B cell (primary cell): ENCODE results near the gene PTPRT. TPM values are rescaled to one million over a fixed set of nuclear protein-coding genes. Genes with fewer than 3 reads are reported as not detected.

Experiments used
- ATAC-seq: fragments of 200-7000 bp; cut with Tn5 transposase; one replicate; pipeline ENCODE4 v1.10.0; 2021; ENCODE audit warnings: low read depth, mild to moderate bottlenecking, moderate number of reproducible peaks, moderate library complexity
- CTCF ChIA-PET: fragments of 350-600 bp; sonication (Branson Sonifier 250); formaldehyde crosslinking; loops from one replicate; lab custom pipeline; 2021; ENCODE audit warnings: antibody characterized with exemption, inconsistent platforms; lab: Charles Lee
- POLR2A ChIA-PET: fragments of 350-600 bp; sonication (Branson Sonifier 250); formaldehyde crosslinking; loops from one replicate; lab custom pipeline; 2021; ENCODE audit warnings: antibody characterized with exemption; lab: Charles Lee
- DNase-seq: peaks from one replicate; pipeline ENCODE4 v3.0.0; 2013
- H2AFZ ChIP-seq: 2 replicates; pipeline ENCODE4 v1.6.1; 2012; ENCODE audit warnings: mild to moderate bottlenecking, low read depth, low read length; ENCODE audit not compliant: insufficient read depth, poor library complexity, severe bottlenecking
- H3K27ac ChIP-seq, 2 donors: 1 replicate in 1 of 2; 2 replicates in 1 of 2; pipeline ENCODE4 v1.5.1; 2012 to 2013; ENCODE audit warnings: low read length in 2 of 2, mild to moderate bottlenecking in 2 of 2, moderate library complexity in 1 of 2
- H3K27me3 ChIP-seq, 4 experiments: fragments of 200-600 bp in 1 of 4; sonication (generic) in 1 of 4; replicated peaks in 1 of 4; 1 replicate in 2 of 4; 2 replicates in 2 of 4; pipeline versions ENCODE4 v1.6.1 to v1.7.0; 2013 to 2016; ENCODE audit warnings: low read length in 3 of 4, mild to moderate bottlenecking in 2 of 4, mixed read lengths in 1 of 4, moderate library complexity in 1 of 4; ENCODE audit not compliant: insufficient read depth in 4 of 4, control insufficient read depth in 3 of 4; ENCODE audit errors: control extremely low read depth in 1 of 4
- H3K36me3 ChIP-seq, 2 experiments: replicated peaks in 1 of 2; 1 replicate in 1 of 2; 2 replicates in 1 of 2; pipeline versions ENCODE4 v1.6.1 to v1.7.1; 2013; ENCODE audit warnings: low read length in 1 of 2; ENCODE audit not compliant: insufficient read depth in 2 of 2, control insufficient read depth in 1 of 2; ENCODE audit errors: control extremely low read depth in 1 of 2, extremely low read depth in 1 of 2
- H3K4me1 ChIP-seq, 2 donors: fragments of 200-600 bp in 1 of 2; sonication (generic) in 1 of 2; 1 replicate in 1 of 2; 2 replicates in 1 of 2; pipeline versions ENCODE4 v1.5.1 to v1.6.1; 2013 to 2017; ENCODE audit warnings: low read length in 2 of 2; ENCODE audit not compliant: control insufficient read depth in 2 of 2, insufficient read depth in 2 of 2
- H3K4me2 ChIP-seq: replicated peaks from 2 replicates; pipeline ENCODE3; 2012; ENCODE audit warnings: mild to moderate bottlenecking, low read depth, low read length; ENCODE audit not compliant: poor library complexity, severe bottlenecking
- H3K4me3 ChIP-seq, 5 experiments: fragments of 200-600 bp in 1 of 5; sonication (generic) in 1 of 5; 1 replicate in 3 of 5; 2 replicates in 2 of 5; pipeline versions ENCODE4 v1.5.1 to v1.7.0; 2011 to 2016; ENCODE audit warnings: low read length in 4 of 5, mild to moderate bottlenecking in 4 of 5, low read depth in 2 of 5, control low read depth in 1 of 5, moderate library complexity in 1 of 5; ENCODE audit not compliant: insufficient read depth in 1 of 5; ENCODE audit errors: control extremely low read depth in 1 of 5, extremely low read depth in 1 of 5
- H3K79me2 ChIP-seq: fragments of 200-600 bp; sonication (generic); one replicate; pipeline ENCODE4 v1.6.0; 2016; ENCODE audit warnings: low read length; ENCODE audit not compliant: control insufficient read depth, insufficient read depth
- H3K9ac ChIP-seq: fragments of 200-600 bp; sonication (generic); 2 replicates; pipeline ENCODE4 v1.6.1; 2017; ENCODE audit warnings: mild to moderate bottlenecking, low read length, moderate library complexity
- H3K9me3 ChIP-seq, 3 donors: one replicate each; pipeline versions ENCODE4 v1.6.1 to v1.7.1; 2013; ENCODE audit warnings: low read length in 2 of 3; ENCODE audit not compliant: control insufficient read depth in 2 of 3, insufficient read depth in 1 of 3; ENCODE audit errors: control extremely low read depth in 1 of 3
- H4K20me1 ChIP-seq: 2 replicates; pipeline ENCODE4 v1.6.0; 2012; ENCODE audit warnings: mild to moderate bottlenecking, low read length; ENCODE audit not compliant: insufficient read depth, control insufficient read depth, poor library complexity, severe bottlenecking
- H3K27ac Mint-ChIP-seq: one replicate; pipeline ENCODE4 v1.8.0; 2021; ENCODE audit warnings: mixed read lengths
- H3K27me3 Mint-ChIP-seq: one replicate; pipeline ENCODE4 v1.8.0; 2021; ENCODE audit warnings: mixed read lengths
- H3K4me1 Mint-ChIP-seq: one replicate; pipeline ENCODE4 v1.8.0; 2021; ENCODE audit warnings: mixed read lengths
- H3K4me3 Mint-ChIP-seq: one replicate; pipeline ENCODE4 v1.8.0; 2021; ENCODE audit warnings: mixed read lengths
- H3K9me3 Mint-ChIP-seq: one replicate; pipeline ENCODE4 v1.8.0; 2022; ENCODE audit warnings: mixed read lengths; ENCODE audit not compliant: insufficient read depth
- CTCF ChIP-seq: fragments of 200-600 bp; IDR thresholded peaks from one replicate; pipeline ENCODE4 v1.8.0; 2022; ENCODE audit warnings: antibody characterized with exemption, mild to moderate bottlenecking
- EZH2 ChIP-seq: IDR thresholded peaks from 2 replicates; pipeline ENCODE4 v1.6.1; 2012; ENCODE audit warnings: borderline replicate concordance, low read depth, mild to moderate bottlenecking, moderate library complexity, low read length; ENCODE audit not compliant: insufficient read depth, poor library complexity, severe bottlenecking
- WGBS: methylation state at CpG from one replicate; pipeline ENCODE4 v1.1.5; 2013; ENCODE audit warnings: missing lambda C conversion rate; ENCODE audit not compliant: insufficient coverage; 5-methylcytosine and 5-hydroxymethylcytosine counted together
- intact Hi-C: fragments of 100-400 bp; cut with micrococcal nuclease; formaldehyde crosslinking; loops from one replicate; pipeline ENCODE4 v1.10.0; 2022
- polyA plus RNA-seq: library from polyadenylated mRNA; depleted of rRNA; stranded (reverse); fragments of >200 nt; gene quantifications from 2 replicates; pipeline ENCODE4 v1.2.3, GENCODE V29; 2012
- total RNA-seq, 2 donors: library from RNA; stranded (reverse); fragments of 120-200 nt in 1 of 2; gene quantifications; 1 replicate in 1 of 2; 2 replicates in 1 of 2; pipeline versions ENCODE4 v1.2.3 to v1.2.4, GENCODE V29; 2013 to 2022

The PTPRT gene
- total and polyA plus RNA-seq, 2 donors (not counting 1 experiment from before 2014, with no cell fraction given): not detected

- ATAC-seq: no peak
- Mint-ChIP-seq H3K9me3 (no peaks in the 10 kb centered on the region), H3K27me3 (no peaks in the 10 kb centered on the region), H3K4me3 (no peak overlapping the region), H3K27ac (no peak overlapping the region), H3K4me1 (no peaks in the 10 kb centered on the region)
- H3K27ac ChIP-seq: no peak overlapping the region
- CTCF ChIA-PET: no interaction called here
- no peak overlapping the region for H3K9ac ChIP-seq
- H4K20me1 ChIP-seq: no peaks in the 10 kb centered on the region
- H3K27me3 ChIP-seq: no peaks in the 10 kb centered on the region
- intact Hi-C loops: no loop called here
- H3K4me3 ChIP-seq: no peak overlapping the region
- H3K4me1 ChIP-seq: no peaks in the 10 kb centered on the region
- POLR2A ChIA-PET: no interaction called here
- H3K4me2 ChIP-seq: no peak overlapping the region
- no peaks in the 10 kb centered on the region for H3K79me2 ChIP-seq
- DNase-seq: no peak
- no peaks in the 10 kb centered on the region for H3K9me3 ChIP-seq
- no peak overlapping the region for H2AFZ ChIP-seq
- TF ChIP-seq CTCF (no peak), EZH2 (no peak)
- H3K36me3 ChIP-seq: no peaks in the 10 kb centered on the region
- WGBS: 40% methylated on average over 2 of the region's 2 CpGs
These were observed 727.6 kb downstream of the PTPRT start for GRCh38 chr20:42461965-42462593.

- Histone ChIP-seq H3K9ac (no peak overlapping the region), H3K79me2 (no peaks in the 10 kb centered on the region), H4K20me1 (no peaks in the 10 kb centered on the region), H3K27me3 (no peaks in the 10 kb centered on the region), H3K9me3 (no peaks in the 10 kb centered on the region), H3K27ac (no peak overlapping the region), H3K4me1 (no peaks in the 10 kb centered on the region), H2AFZ (no peak overlapping the region), H3K4me2 (no peak overlapping the region), H3K4me3 (no peak overlapping the region), H3K36me3 (no peaks in the 10 kb centered on the region)
- CTCF ChIA-PET: no interaction called here
- intact Hi-C loops: no loop called here
- DNase-seq (no peak), ATAC-seq (no peak)
- no CpG with 5 or more reads among the region's 2 CpGs for WGBS
- no peaks in the 10 kb centered on the region for H3K9me3 Mint-ChIP-seq
- no peaks in the 10 kb centered on the region for H3K27me3 Mint-ChIP-seq
- no peak for TF ChIP-seq CTCF
- no peak for TF ChIP-seq EZH2
- POLR2A ChIA-PET: no interaction called here
- H3K4me1 Mint-ChIP-seq: no peaks in the 10 kb centered on the region
- no peak overlapping the region for H3K4me3 Mint-ChIP-seq
- no peak overlapping the region for H3K27ac Mint-ChIP-seq
These were observed 728.4 kb downstream of the PTPRT start for GRCh38 chr20:42461291-42461690.
